ENCODE data around the gene GPR161.
"Not testable (repeated sequence)": the region's sequence is repeated elsewhere in the genome, so short reads cannot be mapped to it uniquely, and the experiment has no call there.

The GPR161 gene

DNA sequence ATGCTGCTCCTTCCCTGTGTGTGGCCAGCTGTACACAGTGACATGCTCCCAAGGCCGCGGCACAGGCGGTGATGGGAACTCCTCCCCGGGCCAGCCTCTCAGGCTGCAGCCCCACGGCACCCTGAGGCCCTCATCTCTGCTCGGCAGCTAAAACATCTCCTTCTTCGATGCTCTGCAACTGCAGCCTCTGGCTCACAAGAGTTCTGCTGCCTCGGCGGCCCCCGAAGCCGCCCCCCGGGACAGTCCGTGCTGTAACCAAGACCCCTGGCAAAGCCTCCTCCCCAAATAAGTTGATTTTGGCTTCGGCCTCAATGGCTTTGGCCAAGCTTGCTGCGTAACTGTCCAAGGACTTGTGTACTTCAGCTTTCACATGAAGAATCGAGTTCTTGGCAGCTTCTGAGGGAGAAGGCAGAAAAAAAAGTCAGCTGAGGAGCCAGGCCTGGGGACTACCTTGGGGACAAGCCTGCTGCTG is 51.3 kb downstream of the GPR161 start:
- no peak for DNase-seq

GRCh38 chr1:168084396-168085231 is 52.1 kb downstream of the GPR161 start:
- DNase-seq: peak; percentile 75 to 86 (median 79)

- DNase-seq: no peak
Observed at GRCh38 chr1:168083456-168084325, 53.0 kb downstream of the GPR161 start.

GRCh38 chr1:168082008-168082876 is 54.5 kb downstream of the GPR161 start:
- peak; percentile 83 to 86 (median 85) for DNase-seq

DNA sequence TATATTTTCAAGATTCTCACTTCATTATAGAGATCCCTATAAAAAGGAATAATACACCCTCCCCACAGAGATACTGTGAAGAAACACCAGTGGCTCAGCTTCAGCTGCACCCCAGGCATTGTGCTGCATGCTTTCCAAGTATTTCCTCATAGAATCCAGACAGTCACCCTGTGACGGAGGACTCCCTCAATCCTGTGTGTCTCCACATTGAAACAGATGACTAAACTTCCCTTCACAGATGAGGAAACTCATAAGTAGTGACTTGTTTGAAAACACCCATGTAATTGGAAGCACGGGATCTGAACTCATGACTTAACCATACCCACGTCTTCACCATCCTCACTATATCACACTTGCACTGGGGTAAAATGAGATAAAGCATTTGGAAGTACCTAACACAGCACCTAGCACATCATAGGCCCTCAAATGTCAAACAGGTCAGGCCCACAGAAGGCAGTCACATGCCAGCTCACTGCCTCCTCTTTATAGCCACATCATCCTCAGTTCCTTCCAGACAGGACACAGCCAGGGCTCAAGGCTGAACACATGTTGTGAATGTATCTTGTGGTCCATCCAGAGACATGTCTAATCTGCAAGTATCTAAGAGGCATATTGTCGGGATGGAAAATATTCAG is 55.2 kb downstream of the GPR161 start:
- peak; percentile 89 to 98 (median 95) for DNase-seq

- no peak for DNase-seq
Observed at GRCh38 chr1:168079761-168080160, 57.0 kb downstream of the GPR161 start.

DNA sequence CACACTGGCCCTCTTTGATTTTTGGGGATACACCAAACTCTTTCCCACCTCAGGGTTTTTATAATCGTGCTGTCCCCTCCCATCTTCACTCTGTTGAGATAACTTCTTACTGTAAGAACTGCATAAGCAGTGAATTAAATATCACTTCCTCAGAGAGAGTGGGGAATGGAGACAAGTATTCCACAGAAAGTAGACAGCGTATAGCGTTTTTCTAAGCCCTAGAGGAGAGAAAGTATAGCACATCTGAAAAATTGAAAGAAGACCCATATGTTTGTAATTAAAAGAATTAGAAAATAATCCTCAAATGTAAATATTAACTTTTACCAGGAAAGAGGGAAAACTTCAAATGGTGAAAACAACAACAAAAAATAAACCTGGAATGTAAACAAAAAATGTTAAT is 67.3 kb downstream of the GPR161 start:
- DNase-seq: no peak

DNA sequence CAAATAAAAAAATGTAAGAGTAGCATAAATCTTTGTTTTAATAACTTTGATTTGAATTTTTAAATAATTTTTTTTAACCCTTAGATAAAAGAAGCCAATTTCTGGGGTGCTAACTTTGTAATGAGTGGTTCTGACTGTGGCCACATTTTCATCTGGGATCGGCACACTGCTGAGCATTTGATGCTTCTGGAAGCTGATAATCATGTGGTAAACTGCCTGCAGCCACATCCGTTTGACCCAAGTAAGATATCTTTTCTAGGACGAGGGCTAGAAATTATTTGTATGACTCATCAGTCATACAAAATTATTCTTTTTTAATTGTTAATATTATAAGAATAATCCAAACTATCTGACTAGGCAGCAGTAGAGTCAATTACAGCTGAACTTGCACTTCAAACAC is 71.2 kb downstream of the GPR161 start:
- no peak for DNase-seq

DNA sequence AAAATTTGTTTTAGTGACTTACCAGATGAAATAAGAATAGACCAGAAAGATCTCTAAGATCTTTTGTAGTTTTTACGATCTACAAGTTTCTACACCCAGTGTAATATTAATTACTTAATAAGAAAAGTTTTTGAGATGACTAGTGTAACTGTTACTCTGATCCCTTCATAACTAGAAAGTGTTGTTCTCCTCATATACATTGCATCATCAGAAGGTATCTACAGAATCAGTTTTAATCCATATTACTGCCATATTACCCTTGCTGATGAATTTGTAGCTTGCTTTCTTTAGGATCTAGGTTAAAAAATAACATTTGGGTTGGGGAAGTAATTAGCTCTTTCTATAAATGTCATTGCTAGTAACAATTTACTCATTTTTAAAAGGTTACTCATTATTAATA is 72.5 kb downstream of the GPR161 start:
- DNase-seq: no peak

DNA sequence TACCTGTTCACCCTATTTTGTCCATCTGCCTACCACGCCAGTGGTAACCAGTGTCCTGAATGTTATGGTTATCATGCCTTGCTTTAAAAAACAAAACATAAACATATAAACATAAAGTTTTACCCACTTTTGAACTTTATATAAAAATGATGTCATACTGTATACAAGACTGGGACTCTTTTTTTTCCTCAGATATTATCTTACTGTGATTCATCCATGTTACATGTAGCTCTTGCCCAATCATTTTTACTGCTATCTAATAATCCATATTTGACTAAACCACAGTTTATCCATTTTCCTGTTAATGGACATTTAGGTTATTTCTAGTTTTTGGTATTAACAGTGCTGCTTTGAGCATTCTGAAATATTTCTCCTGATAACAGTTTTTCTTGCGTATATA is 78.8 kb downstream of the GPR161 start:
- DNase-seq: no peak

DNA sequence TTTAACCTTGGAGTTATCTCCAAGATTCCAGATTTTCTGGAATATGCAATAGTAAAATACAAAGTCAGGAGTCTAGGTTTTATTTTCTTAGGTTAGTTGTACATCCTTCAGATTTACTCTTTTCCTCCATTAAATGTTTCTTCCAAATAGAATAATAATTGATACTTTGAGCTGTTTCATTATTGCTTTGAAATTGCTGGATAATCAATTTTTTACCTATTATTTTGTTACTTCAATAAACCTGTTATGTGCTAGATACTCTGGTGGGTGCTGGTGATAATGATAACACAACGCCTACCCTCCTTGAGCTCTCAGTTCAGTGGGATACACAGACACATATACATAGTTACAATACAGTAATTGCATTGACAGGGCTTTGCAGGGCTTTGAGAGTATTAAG is 79.4 kb downstream of the GPR161 start:
- no peak for DNase-seq

DNA sequence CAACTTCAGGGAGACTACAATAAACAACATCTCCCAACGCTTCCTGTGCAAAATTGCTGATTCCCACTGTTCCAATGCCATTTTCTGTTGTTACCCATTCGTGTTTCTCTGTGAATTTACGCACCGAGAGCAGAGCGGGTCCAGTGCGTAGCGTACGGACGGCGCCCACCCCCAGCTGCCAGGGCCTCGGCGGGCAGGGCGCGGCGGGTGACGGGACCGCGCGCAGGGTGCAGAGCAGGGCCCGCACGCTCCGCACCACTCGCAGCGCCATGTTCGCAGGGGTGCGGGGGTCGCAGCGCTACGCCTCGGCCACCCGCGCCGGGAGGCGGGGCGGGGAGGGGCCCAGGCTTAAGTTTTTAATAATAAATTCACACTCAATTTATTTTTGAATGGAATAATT is 80.6 kb downstream of the GPR161 start:
- not testable (repeated sequence) for DNase-seq

DNA sequence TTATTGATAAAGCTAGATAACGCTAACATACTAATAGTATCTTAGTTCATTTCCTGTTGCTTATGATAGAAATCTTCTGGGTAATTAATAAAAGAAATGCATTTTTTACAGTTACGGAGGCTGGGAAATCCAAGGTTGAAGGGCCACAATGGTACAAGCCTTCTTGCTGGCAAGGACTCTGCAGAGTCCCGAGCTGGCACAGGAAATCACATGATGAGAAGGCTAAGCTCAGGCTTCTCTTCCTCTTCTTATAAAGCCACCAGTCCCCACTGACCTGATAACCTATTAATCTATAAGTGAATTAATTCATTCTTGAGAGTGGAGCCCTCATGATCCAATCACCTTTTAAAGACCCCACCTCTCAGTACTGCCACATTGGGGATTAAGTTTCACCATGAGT is 82.6 kb downstream of the GPR161 start:
- peak; percentile 32 to 39 (median 38) for DNase-seq

GRCh38 chr1:168053681-168054080 is 83.0 kb downstream of the GPR161 start:
- no peak for DNase-seq

- DNase-seq: no peak
Observed at GRCh38 chr1:168050880-168051279, 85.8 kb downstream of the GPR161 start.

- no peak for DNase-seq
Observed at GRCh38 chr1:168050307-168050706, 86.4 kb downstream of the GPR161 start.

- DNase-seq: no peak
Observed at GRCh38 chr1:168045311-168045710, 91.4 kb downstream of the GPR161 start.

DNA sequence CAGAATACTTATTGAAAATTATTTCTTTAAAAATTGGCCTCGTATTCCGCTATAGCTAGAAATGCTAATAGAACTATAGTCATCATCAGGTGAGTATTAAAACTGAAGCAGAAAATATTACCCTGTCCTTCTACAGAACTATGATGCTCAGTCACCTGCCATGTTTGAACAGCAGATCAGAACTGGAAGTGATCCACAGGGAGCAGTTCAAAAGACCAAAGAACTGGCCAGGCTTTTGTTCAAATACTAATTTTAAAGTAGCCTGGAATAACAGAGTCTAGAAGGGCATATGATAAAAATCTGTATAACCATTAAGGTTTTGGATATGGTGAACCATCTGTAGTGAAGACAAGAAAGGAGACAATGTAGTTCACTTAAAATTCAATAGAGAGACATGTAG is 94.4 kb downstream of the GPR161 start:
- DNase-seq: no peak

GRCh38 chr1:168035345-168035744 is 101.4 kb downstream of the GPR161 start:
- no peak for DNase-seq

- DNase-seq: peak; percentile 5 to 48 (median 45)
Observed at GRCh38 chr1:168032029-168032428, 104.7 kb downstream of the GPR161 start.

GRCh38 chr1:168031627-168032026 is 105.1 kb downstream of the GPR161 start:
- peak in 2 of 3 donors; percentile 6 to 9 for DNase-seq

DNA sequence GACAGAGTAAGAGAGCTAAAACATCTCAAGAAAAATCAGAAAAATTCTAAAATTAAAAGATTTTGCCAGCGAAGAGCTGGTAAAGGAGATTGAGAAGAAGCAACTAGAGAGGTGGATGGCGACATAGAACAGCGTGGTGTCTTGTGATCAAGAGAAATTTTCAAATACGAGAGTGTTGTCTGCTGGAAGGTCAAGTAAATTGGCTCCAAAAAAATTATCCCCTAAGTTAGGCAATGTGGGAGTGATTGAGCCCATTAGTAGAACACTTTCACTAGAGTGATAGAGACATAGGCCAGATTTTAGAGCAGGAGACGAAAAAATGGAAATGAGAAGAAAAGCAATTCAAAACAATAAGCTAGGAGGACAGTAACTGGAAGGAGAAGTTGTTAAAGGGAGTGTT is 105.5 kb downstream of the GPR161 start:
- no peak for DNase-seq

Data from suppressor macrophage treated with lipopolysaccharide for 1 hour (primary cell).